22Rv1 (cell line): ENCODE results near the gene KRT73.

Experiments used
- H3K27ac ChIP-seq: fragments of 450-650 bp; 2 replicates; pipeline ENCODE4 v1.5.1; 2017
- CTCF ChIP-seq: fragments of 450-650 bp; IDR thresholded peaks from 2 replicates; pipeline ENCODE4 v1.5.1; 2017; ENCODE audit warnings: mild to moderate bottlenecking
- ZFX ChIP-seq: fragments of 450-650 bp; IDR thresholded peaks from 2 replicates; pipeline ENCODE4 v1.6.1; 2017; ENCODE audit warnings: antibody characterized with exemption, borderline replicate concordance

KRT73 gene

GRCh38 chr12:52614381-52615207 lies 3.8 kb downstream of the KRT73 start:
- TF ChIP-seq ZFX (no peak), CTCF (no peak)
- no peak overlapping the region for H3K27ac ChIP-seq

- no peak overlapping the region for H3K27ac ChIP-seq
- TF ChIP-seq ZFX = no peak
- no peak for TF ChIP-seq CTCF
Measured at GRCh38 chr12:52613384-52614030, 4.9 kb downstream of the KRT73 start.

GRCh38 chr12:52612431-52613383 lies 5.7 kb downstream of the KRT73 start:
- TF ChIP-seq ZFX (no peak), CTCF (no peak)
- no peak overlapping the region for H3K27ac ChIP-seq

GRCh38 chr12:52611080-52611468 lies 7.3 kb downstream of the KRT73 start:
- no peak for TF ChIP-seq ZFX
- TF ChIP-seq CTCF = no peak
- no peak overlapping the region for H3K27ac ChIP-seq

GRCh38 chr12:52608826-52609630 lies 9.3 kb downstream of the KRT73 start:
- TF ChIP-seq CTCF (no peak), ZFX (no peak)
- no peak overlapping the region for H3K27ac ChIP-seq

- H3K27ac ChIP-seq = no peak overlapping the region
- no peak for TF ChIP-seq ZFX
- no peak for TF ChIP-seq CTCF
Measured at GRCh38 chr12:52608161-52608560, 10.2 kb downstream of the KRT73 start.
